Measurements from ENCODE around the gene ASCC3.
"Not testable (repeated sequence)": the region's sequence is repeated elsewhere in the genome, so short reads cannot be mapped to it uniquely, and the experiment has no call there.

Gene ASCC3

GRCh38 chr6:100657678-100658330 lies 223.3 kb downstream of the ASCC3 start:
- DNase-seq (ENCODE audit: low read depth), result no peak

- DNase-seq (ENCODE audit: low read depth), result not testable (repeated sequence)
Observed at GRCh38 chr6:100641147-100641546, 240.0 kb downstream of the ASCC3 start.

- DNase-seq (ENCODE audit: low read depth), result no peak
Observed at GRCh38 chr6:100633096-100633777, 247.9 kb downstream of the ASCC3 start.

GRCh38 chr6:100630536-100630935 lies 250.6 kb downstream of the ASCC3 start:
- no peak for DNase-seq (ENCODE audit: low read depth)

GRCh38 chr6:100627911-100628758 lies 253.0 kb downstream of the ASCC3 start:
- DNase-seq (ENCODE audit: low read depth), result no peak

GRCh38 chr6:100626721-100627120 lies 254.4 kb downstream of the ASCC3 start:
- no peak for DNase-seq (ENCODE audit: low read depth)

GRCh38 chr6:100622907-100623692 lies 258.0 kb downstream of the ASCC3 start:
- DNase-seq (ENCODE audit: low read depth), result no peak

GRCh38 chr6:100620085-100620840 lies 260.9 kb downstream of the ASCC3 start:
- DNase-seq (ENCODE audit: low read depth), result no peak

GRCh38 chr6:100618351-100618671 lies 262.8 kb downstream of the ASCC3 start:
- DNase-seq (ENCODE audit: low read depth), result no peak

GRCh38 chr6:100617633-100618350 lies 263.3 kb downstream of the ASCC3 start:
- no peak for DNase-seq (ENCODE audit: low read depth)

- no peak for DNase-seq (ENCODE audit: low read depth)
Observed at GRCh38 chr6:100614933-100615332, 266.2 kb downstream of the ASCC3 start.

- no peak for DNase-seq (ENCODE audit: low read depth)
Observed at GRCh38 chr6:100614386-100614785, 266.7 kb downstream of the ASCC3 start.

GRCh38 chr6:100613656-100614055 lies 267.5 kb downstream of the ASCC3 start:
- no peak for DNase-seq (ENCODE audit: low read depth)

- no peak for DNase-seq (ENCODE audit: low read depth)
Observed at GRCh38 chr6:100612094-100612493, 269.0 kb downstream of the ASCC3 start.

GRCh38 chr6:100599088-100599770 lies 281.9 kb downstream of the ASCC3 start:
- DNase-seq (ENCODE audit: low read depth), result no peak

GRCh38 chr6:100595456-100595855 lies 285.7 kb downstream of the ASCC3 start:
- DNase-seq (ENCODE audit: low read depth), result no peak

GRCh38 chr6:100593522-100593921 lies 287.6 kb downstream of the ASCC3 start:
- DNase-seq (ENCODE audit: low read depth), result no peak

- no peak for DNase-seq (ENCODE audit: low read depth)
Observed at GRCh38 chr6:100592929-100593328, 288.2 kb downstream of the ASCC3 start.

GRCh38 chr6:100577425-100577824 lies 303.7 kb downstream of the ASCC3 start:
- no peak for DNase-seq (ENCODE audit: low read depth)

- no peak for DNase-seq (ENCODE audit: low read depth)
Observed at GRCh38 chr6:100575921-100576320, 305.2 kb downstream of the ASCC3 start.

All from stimulated activated CD8-positive, alpha-beta memory T cell treated with anti-CD3 and anti-CD28 coated beads, Interleukin-4, amount 100 ng/mL, for 24 hours (primary cell).